Putamen (tissue), 1 donor: ENCODE results near the gene TPX2.

Experiments
- DNase-seq: peaks from one replicate; pipeline ENCODE4 v3.0.0-alpha.2; 2016; ENCODE audit warnings: low spot score

Gene TPX2

DNA sequence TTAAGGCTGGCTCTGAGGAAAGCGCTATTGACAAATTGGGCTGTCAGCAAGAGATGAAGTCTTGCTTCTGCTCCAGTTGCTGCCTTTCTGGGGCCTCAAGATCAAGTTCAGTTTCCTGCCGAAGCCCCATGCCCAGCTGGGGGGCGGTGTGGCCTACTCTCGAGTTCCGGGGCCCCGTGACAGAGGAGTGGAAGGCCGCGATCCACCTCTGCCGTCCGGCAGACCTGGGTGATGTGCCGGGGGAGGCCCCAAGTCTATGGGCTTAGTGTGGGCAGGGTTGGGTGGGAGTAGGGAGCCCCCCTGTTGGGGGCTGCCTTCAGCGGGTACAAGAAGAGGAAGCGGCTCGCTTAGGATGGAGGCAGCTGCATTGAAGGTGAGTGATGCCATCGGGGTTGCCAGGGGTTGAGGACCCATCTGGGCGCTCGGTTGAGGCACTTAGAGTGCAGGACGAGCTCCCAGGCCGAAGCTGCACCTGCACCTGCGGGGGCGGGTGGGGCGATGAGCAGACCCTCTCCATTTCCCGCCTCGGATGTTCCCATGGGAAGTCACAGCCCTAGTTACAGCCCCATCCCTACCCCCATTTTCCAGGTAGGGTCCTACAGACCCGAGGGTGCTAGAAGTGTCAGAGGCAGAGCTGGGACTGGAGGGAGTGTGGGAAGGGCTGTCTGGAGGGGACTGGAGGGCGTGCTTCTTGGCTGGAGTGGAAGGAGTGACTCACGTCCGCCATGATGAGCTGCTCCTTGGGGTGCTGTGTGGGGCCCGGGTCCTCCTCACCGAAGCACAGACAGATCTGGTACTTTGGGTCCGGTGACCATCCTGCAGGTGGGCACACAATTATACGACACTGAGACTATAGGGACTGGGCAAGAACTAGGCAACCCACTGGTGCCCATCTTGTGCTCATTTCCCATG, 109.3 kb downstream of the TPX2 start:
- DNase-seq = no peak

DNA sequence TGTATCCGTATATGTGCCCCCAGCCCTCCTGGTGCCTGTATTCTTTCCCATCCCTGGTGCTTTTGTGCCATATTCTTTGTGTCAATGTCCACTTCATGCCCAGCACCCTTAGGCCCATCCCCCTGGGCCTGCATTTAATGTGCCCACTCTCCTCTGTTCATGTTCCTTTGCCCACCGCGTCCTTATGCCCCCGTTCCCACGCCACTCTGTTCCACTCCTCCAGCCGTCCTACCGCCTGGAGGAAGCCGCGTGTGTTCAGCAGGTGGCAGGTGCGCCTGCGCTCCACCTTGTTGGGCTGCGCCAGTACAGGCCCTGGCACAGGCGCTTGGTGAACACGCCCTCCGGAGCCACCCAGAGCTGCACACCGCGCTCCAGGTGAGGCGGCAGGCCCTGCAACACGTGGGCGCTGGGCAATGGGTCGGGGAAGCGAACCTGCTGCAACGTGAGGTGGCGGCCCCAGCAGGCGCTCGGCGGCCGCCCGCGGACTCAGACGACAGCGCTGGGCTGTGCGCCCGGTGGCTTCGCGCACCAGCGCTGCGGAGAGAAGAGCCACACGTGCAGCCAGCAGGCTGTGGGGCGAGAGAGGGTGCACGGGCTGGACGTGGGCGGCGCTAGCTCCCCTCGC, 110.3 kb downstream of the TPX2 start:
- DNase-seq = no peak
